Fibroblast of mammary gland (primary cell): ENCODE results near the gene ARHGEF16.

ENCODE experiments used
- DNase-seq: peaks from one replicate; pipeline ENCODE4 v3.0.0-alpha.2; 2010; ENCODE audit warnings: low read depth
- H3K4me3 ChIP-seq: 2 replicates; pipeline ENCODE4 v1.5.1; 2011; ENCODE audit warnings: low read depth, mild to moderate bottlenecking, low read length, moderate library complexity; ENCODE audit not compliant: control insufficient read depth
- CTCF ChIP-seq: conservative IDR thresholded peaks from 2 replicates; pipeline ENCODE4 v1.5.1; 2011; ENCODE audit warnings: low read depth, low read length, inconsistent platforms; ENCODE audit not compliant: control insufficient read depth, insufficient read depth

Gene ARHGEF16

GRCh38 chr1:3417082-3417739 lies 37.3 kb upstream of the ARHGEF16 start:
- DNase-seq, result no peak
- no peak overlapping the region for H3K4me3 ChIP-seq
- TF ChIP-seq CTCF, result peak; percentile 29

GRCh38 chr1:3417934-3418333 lies 36.5 kb upstream of the ARHGEF16 start:
- no peak overlapping the region for H3K4me3 ChIP-seq
- no peak for DNase-seq
- no peak for TF ChIP-seq CTCF

GRCh38 chr1:3418600-3418999 lies 35.9 kb upstream of the ARHGEF16 start:
- no peak for DNase-seq
- no peak for TF ChIP-seq CTCF
- H3K4me3 ChIP-seq, result no peak overlapping the region

GRCh38 chr1:3419415-3420204 lies 34.9 kb upstream of the ARHGEF16 start:
- no peak overlapping the region for H3K4me3 ChIP-seq
- no peak for TF ChIP-seq CTCF
- DNase-seq, result no peak

- TF ChIP-seq CTCF, result no peak
- H3K4me3 ChIP-seq, result no peak overlapping the region
- DNase-seq, result no peak
Observed at GRCh38 chr1:3420218-3420951, 34.1 kb upstream of the ARHGEF16 start.

GRCh38 chr1:3422638-3423037 lies 31.8 kb upstream of the ARHGEF16 start:
- DNase-seq, result no peak
- TF ChIP-seq CTCF, result no peak
- H3K4me3 ChIP-seq, result no peak overlapping the region
